ENCODE results near the gene CCKAR.

DNA sequence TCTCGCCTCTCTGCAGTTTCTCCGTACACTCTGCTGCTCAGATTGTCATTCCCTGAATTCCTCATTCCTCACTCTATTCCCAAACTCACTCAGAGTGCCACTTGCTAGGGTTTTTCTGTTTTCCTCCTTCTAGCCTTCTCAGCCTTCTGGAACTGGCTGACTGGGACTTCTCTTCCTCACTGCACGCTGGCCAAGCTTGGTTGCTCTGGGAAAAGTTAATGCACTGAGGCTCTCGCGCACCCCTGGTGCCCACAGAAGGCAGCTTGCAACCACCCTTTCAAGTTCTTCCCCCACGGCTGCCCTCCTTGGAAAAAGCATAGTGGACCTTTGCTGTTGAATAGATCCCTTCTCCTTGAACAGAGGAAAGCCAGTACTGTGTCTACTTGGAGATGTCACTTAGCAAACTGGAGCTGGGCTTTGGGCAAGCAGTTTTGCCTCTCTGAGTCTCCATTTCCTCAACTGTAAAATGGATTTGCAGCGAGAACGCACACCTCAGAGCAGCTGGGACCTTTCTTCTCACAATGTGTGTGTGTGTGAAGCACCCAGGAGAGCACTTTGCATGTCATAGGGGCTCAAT lies 6.0 kb upstream of the CCKAR start:
- TF ChIP-seq HNRNPH1 (optimal IDR thresholded peaks at IDR 0.05; ENCODE audit: low read depth, low read length) (no peak), ZNF24 (IDR thresholded peaks at IDR 0.05) (no peak), ZNF335 (CRISPR knock-in tag; IDR thresholded peaks at IDR 0.05) (no peak), TBX2 (CRISPR knock-in tag; IDR thresholded peaks at IDR 0.05; ENCODE audit: borderline replicate concordance) (no peak)
- TF ChIP-seq, protein P1, sequence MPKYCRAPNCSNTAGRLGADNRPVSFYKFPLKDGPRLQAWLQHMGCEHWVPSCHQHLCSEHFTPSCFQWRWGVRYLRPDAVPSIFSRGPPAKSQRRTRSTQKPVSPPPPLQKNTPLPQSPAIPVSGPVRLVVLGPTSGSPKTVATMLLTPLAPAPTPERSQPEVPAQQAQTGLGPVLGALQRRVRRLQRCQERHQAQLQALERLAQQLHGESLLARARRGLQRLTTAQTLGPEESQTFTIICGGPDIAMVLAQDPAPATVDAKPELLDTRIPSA (CRISPR knock-in tag; IDR thresholded peaks at IDR 0.05; ENCODE audit: borderline replicate concordance): no peak
- TF ChIP-seq, protein P2, sequence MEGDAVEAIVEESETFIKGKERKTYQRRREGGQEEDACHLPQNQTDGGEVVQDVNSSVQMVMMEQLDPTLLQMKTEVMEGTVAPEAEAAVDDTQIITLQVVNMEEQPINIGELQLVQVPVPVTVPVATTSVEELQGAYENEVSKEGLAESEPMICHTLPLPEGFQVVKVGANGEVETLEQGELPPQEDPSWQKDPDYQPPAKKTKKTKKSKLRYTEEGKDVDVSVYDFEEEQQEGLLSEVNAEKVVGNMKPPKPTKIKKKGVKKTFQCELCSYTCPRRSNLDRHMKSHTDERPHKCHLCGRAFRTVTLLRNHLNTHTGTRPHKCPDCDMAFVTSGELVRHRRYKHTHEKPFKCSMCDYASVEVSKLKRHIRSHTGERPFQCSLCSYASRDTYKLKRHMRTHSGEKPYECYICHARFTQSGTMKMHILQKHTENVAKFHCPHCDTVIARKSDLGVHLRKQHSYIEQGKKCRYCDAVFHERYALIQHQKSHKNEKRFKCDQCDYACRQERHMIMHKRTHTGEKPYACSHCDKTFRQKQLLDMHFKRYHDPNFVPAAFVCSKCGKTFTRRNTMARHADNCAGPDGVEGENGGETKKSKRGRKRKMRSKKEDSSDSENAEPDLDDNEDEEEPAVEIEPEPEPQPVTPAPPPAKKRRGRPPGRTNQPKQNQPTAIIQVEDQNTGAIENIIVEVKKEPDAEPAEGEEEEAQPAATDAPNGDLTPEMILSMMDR (CRISPR knock-in tag; IDR thresholded peaks at IDR 0.05): 0 out of 2 replicates have a peak, but pooled peaks have one; percentile 16

Data from HepG2 (cell line).